ENCODE results near the gene ISYNA1.

Gene ISYNA1

DNA sequence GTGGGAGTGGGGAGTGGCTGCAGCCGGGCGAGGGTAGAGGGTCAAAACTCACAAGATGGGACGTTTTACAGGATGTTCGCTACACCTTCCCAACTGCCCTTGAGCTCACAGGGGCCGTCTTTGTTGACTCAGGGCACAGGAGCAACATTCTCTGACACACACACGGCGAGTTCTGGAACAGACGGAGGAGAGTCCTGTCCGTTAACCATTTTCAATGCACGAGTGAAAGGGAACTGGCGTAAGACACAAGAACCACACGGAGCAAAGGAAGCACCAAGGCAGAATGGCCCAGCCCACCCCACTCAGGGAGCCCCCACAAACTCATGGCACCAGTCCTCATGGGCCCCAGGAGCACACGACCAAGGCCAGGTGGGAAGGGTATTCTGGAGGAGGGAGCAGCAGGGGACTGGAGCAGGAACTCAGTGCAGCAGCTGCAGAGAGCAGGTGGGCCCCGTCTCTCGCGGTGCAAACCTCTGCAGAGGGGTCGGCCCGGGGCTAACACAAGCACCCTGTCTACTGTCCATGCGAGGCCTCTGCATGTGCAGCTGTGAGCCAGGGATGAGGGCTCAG, 37.9 kb upstream of the ISYNA1 start:
- ChIA-PET POLR2A (no interaction called here), CTCF (interaction anchor here (0.6 kb wide), 2 partner anchors 46 to 53 kb away, joined by 3 to 5 read pairs; partner anchors contain the start of gene ELL)
- no peak for TF ChIP-seq L3MBTL2 (conservative IDR thresholded peaks at IDR 0.05)
- TF ChIP-seq BHLHE40 (IDR thresholded peaks at IDR 0.05; ENCODE audit: borderline replicate concordance) = no peak
- TF ChIP-seq HDGF (IDR thresholded peaks at IDR 0.05; ENCODE audit: borderline replicate concordance) = no peak
- TF ChIP-seq CTBP1 (IDR thresholded peaks at IDR 0.05; ENCODE audit: borderline replicate concordance) = no peak
- TF ChIP-seq FOXK2 (IDR thresholded peaks at IDR 0.05) = no peak
- no peak for TF ChIP-seq SUZ12 (IDR thresholded peaks at IDR 0.05)
- no peak for DNase-seq (ENCODE audit: extremely low spot score)

DNA sequence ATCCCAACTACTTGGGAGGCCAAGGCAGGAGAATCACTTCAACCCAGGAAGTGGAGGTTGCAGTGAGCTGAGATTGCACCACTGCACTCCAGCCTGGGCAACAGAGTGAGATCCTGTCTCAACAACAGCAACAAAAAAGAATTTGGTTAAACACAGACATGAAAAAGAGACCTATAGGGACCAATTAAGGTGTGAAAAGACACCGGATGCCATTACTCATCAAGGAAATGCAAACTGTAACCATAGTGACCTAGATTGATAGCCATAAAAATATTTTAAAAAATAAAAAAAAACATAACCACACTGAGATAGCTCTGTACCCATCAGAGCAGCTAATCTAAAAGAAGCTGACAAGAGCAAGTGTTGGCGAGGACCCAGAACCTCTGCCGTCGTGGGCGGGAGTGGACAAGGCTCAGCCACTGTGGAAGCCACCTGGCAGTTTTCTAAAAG, 37.1 kb upstream of the ISYNA1 start:
- DNase-seq (ENCODE audit: extremely low spot score) = no peak
- ChIA-PET POLR2A (no interaction called here), CTCF (interaction anchor here (0.6 to 1.8 kb wide), 3 partner anchors 13 to 54 kb away, joined by 3 to 6 read pairs (median 5); partner anchors contain the start of gene ELL)
- no peak for TF ChIP-seq TARDBP (IDR thresholded peaks at IDR 0.05)
- TF ChIP-seq SP1 (IDR thresholded peaks at IDR 0.05) = no peak
- no peak for TF ChIP-seq ZNF384 (IDR thresholded peaks at IDR 0.05)
- TF ChIP-seq ELF4 (IDR thresholded peaks at IDR 0.05) = no peak
- no peak for TF ChIP-seq NFRKB (IDR thresholded peaks at IDR 0.05)

DNA sequence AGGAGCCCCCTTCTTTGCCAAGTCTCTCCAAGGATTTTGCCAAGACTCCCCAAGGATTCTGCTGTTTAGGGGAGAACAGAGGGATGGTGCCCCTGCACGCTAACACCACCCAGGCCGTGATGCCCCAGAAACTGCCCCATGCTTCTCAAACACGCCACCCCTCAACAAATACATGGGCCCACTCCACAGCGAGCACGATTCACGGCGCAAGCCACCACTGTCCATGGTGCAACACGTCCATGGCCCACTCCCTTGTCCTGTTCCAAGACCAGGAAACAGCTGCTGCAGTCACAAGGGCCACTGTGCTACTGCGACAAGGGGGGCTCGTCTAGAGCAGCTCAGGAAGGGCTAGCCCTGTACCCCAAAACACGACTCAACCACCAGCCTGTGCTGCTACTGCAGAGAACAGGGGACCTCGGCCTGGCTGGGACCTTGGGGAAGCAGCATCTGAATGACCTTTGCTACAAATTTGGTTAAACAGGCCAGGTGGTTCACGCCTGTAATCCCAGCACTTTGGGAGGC, 36.5 kb upstream of the ISYNA1 start:
- ChIA-PET CTCF (interaction anchor here (1.8 kb wide), 1 partner anchor 13 kb away, joined by 6 read pairs; no protein-coding TSS in a partner anchor), POLR2A (no interaction called here)
- TF ChIP-seq SUZ12 (IDR thresholded peaks at IDR 0.05) (no peak), SP1 (IDR thresholded peaks at IDR 0.05) (no peak), FOXA1 (IDR thresholded peaks at IDR 0.05) (no peak), LEF1 (IDR thresholded peaks at IDR 0.05; ENCODE audit: borderline replicate concordance) (no peak), BHLHE40 (IDR thresholded peaks at IDR 0.05; ENCODE audit: borderline replicate concordance) (no peak), ZNF384 (IDR thresholded peaks at IDR 0.05) (no peak), L3MBTL2 (conservative IDR thresholded peaks at IDR 0.05) (no peak), ELF4 (IDR thresholded peaks at IDR 0.05) (no peak), NFRKB (IDR thresholded peaks at IDR 0.05) (no peak), FOXM1 (IDR thresholded peaks at IDR 0.05; ENCODE audit: borderline replicate concordance) (no peak), HDGF (IDR thresholded peaks at IDR 0.05; ENCODE audit: borderline replicate concordance) (no peak), CTBP1 (IDR thresholded peaks at IDR 0.05; ENCODE audit: borderline replicate concordance) (no peak), FOXK2 (IDR thresholded peaks at IDR 0.05) (no peak), ARNT (IDR thresholded peaks at IDR 0.05) (no peak), TARDBP (IDR thresholded peaks at IDR 0.05) (no peak)
- TF ChIP-seq, protein P1, sequence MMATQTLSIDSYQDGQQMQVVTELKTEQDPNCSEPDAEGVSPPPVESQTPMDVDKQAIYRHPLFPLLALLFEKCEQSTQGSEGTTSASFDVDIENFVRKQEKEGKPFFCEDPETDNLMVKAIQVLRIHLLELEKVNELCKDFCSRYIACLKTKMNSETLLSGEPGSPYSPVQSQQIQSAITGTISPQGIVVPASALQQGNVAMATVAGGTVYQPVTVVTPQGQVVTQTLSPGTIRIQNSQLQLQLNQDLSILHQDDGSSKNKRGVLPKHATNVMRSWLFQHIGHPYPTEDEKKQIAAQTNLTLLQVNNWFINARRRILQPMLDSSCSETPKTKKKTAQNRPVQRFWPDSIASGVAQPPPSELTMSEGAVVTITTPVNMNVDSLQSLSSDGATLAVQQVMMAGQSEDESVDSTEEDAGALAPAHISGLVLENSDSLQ (IDR thresholded peaks at IDR 0.05) = no peak
- DNase-seq (ENCODE audit: extremely low spot score) = no peak

DNA sequence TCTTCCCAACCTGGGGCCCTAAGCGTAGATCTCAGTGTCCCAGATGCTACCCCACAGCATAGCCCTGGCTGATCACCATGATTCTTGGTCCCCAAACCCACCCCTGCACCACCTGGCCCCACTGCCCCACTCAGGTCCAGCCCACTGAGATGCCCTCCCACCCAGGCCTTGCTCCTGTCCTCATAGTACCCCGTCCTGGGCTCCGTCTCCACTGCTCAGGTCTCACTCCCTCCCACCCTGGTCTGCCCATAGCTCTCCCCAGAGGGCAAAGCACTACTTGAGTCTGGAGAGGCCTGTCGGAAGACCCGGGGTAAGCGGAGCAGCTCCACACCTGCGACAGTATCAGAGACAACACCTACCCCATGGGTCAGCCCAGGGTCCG, 35.8 kb upstream of the ISYNA1 start:
- POLR2A ChIA-PET = no interaction called here
- CTCF ChIA-PET = interaction anchor here (1.8 kb wide), 1 partner anchor 12 kb away, joined by 6 read pairs; no protein-coding TSS in a partner anchor

DNA sequence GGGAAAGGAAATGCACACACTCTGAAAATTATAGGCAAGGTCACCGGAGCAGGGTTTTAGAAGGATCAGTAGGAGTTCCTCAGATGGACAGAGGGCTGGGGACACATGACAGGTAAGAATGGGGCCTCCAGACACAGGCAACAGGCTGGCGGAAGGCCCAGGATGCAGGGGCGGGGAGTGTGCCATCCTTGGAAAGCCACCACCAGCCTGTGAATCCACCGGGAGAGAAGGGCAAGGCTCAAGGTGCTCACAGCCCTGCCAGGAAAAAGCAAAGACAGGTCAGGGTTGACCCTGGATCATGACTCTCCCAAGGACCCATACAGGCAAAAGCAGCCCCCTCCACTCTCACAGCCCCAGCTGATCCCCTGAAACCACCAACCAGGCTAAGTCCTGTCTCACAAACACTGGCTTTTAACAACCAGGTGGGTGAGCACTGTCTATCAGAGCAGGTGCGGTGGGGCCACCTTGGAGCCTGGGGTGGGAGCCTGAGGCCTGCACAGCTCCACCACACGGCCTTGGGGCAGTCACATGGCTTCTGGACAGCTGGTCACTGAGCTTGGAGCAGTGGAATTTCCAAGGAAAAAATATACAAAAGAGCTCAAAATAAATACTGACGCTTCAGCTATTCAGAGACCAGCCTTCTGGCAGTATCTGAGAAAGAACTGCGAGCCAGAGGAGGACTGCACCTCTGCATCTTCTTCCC, 35.2 kb upstream of the ISYNA1 start:
- TF ChIP-seq BHLHE40 (IDR thresholded peaks at IDR 0.05; ENCODE audit: borderline replicate concordance) (no peak), L3MBTL2 (conservative IDR thresholded peaks at IDR 0.05) (no peak)
- CTCF ChIA-PET = interaction anchor here (1.8 kb wide), 1 partner anchor 11 kb away, joined by 6 read pairs; no protein-coding TSS in a partner anchor
- POLR2A ChIA-PET = interaction anchor here (1.2 kb wide), 1 partner anchor 116 kb away, joined by 4 read pairs; no protein-coding TSS in a partner anchor
- DNase-seq (ENCODE audit: extremely low spot score) = no peak

More for the DNA sequence above, 35.8 kb upstream of the ISYNA1 start:
- TF ChIP-seq SP1 (IDR thresholded peaks at IDR 0.05) (no peak), BHLHE40 (IDR thresholded peaks at IDR 0.05; ENCODE audit: borderline replicate concordance) (no peak), NFRKB (IDR thresholded peaks at IDR 0.05) (no peak), TARDBP (IDR thresholded peaks at IDR 0.05) (no peak), FOXA1 (IDR thresholded peaks at IDR 0.05) (no peak), SUZ12 (IDR thresholded peaks at IDR 0.05) (no peak), FOXK2 (IDR thresholded peaks at IDR 0.05) (no peak), FOXM1 (IDR thresholded peaks at IDR 0.05; ENCODE audit: borderline replicate concordance) (no peak), ZNF384 (IDR thresholded peaks at IDR 0.05) (no peak), ELF4 (IDR thresholded peaks at IDR 0.05) (no peak), HDGF (IDR thresholded peaks at IDR 0.05; ENCODE audit: borderline replicate concordance) (no peak), LEF1 (IDR thresholded peaks at IDR 0.05; ENCODE audit: borderline replicate concordance) (no peak), L3MBTL2 (conservative IDR thresholded peaks at IDR 0.05) (no peak)
- TF ChIP-seq, protein P1 (IDR thresholded peaks at IDR 0.05) = no peak
- no peak for DNase-seq (ENCODE audit: extremely low spot score)

DNA sequence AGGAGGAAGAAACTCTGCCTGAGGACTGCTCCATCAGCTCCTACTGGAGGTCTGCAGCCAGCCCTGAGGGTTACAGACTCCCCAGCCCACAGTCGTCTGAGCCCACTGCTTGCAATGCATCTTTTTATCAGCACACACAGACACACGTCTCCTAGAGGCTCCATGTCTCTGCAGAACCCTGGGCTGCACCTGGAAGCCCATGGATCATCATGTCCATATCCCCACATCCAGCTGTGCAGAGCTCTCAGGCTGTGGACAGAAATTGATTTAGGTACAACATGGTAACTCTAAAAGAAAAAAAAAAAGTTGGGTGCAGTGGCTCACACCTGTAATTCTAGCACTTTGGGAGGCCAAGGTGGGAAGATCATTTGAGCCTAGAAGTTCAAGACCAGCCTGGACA, 32.9 kb upstream of the ISYNA1 start:
- TF ChIP-seq FOXK2 (IDR thresholded peaks at IDR 0.05) (no peak), CTBP1 (IDR thresholded peaks at IDR 0.05; ENCODE audit: borderline replicate concordance) (no peak), SP1 (IDR thresholded peaks at IDR 0.05) (no peak), HDGF (IDR thresholded peaks at IDR 0.05; ENCODE audit: borderline replicate concordance) (no peak), LEF1 (IDR thresholded peaks at IDR 0.05; ENCODE audit: borderline replicate concordance) (no peak), ELF4 (IDR thresholded peaks at IDR 0.05) (no peak)
- TF ChIP-seq, protein P1 (IDR thresholded peaks at IDR 0.05) = no peak
- no peak for DNase-seq (ENCODE audit: extremely low spot score)
- ChIA-PET POLR2A (no interaction called here), CTCF (interaction anchor here (0.9 to 1.5 kb wide), 4 partner anchors 10 to 118 kb away, joined by 4 to 8 read pairs (median 5); partner anchors contain the start of gene REX1BD)
